Right lobe of liver (tissue), 6 donors: ENCODE data around the gene ENO1. TPM values are rescaled to one million over a fixed set of nuclear protein-coding genes. Genes with fewer than 3 reads are reported as not detected.
"Not testable (repeated sequence)": the region's sequence is repeated elsewhere in the genome, so short reads cannot be mapped to it uniquely, and the experiment has no call there.

Source experiments
- ATAC-seq, 4 donors: fragments of 200-7000 bp; cut with Tn5 transposase; one replicate each; pipeline ENCODE4 v1.9.1; 2020; ENCODE audit warnings: mild to moderate bottlenecking in 4 of 4, moderate library complexity in 4 of 4
- DNase-seq, 3 donors: peaks; one replicate each; pipeline ENCODE4 v3.0.0-alpha.2; 2020
- H3K27ac ChIP-seq, 3 donors: fragments of 200-600 bp; one replicate each; pipeline ENCODE4 v1.8.0; 2022
- H3K27me3 ChIP-seq, 2 donors: fragments of 200-600 bp; one replicate each; pipeline ENCODE4 v1.8.0; 2022
- H3K36me3 ChIP-seq, 4 donors: fragments of 200-600 bp; sonication (generic) in 1 of 4; one replicate each; pipeline versions ENCODE4 v1.5.1 to v1.8.0; 2017 to 2022; ENCODE audit warnings: control low read depth in 1 of 4
- H3K4me1 ChIP-seq, 4 donors: fragments of 200-600 bp; sonication (generic) in 1 of 4; one replicate each; pipeline versions ENCODE4 v1.5.1 to v1.8.0; 2017 to 2022; ENCODE audit warnings: control low read depth in 1 of 4
- H3K4me3 ChIP-seq, 3 donors: fragments of 200-600 bp; one replicate each; pipeline ENCODE4 v1.8.0; 2022
- H3K9me3 ChIP-seq, 4 donors: fragments of 200-600 bp; sonication (generic) in 1 of 4; one replicate each; pipeline versions ENCODE4 v1.5.1 to v1.8.0; 2017 to 2022; ENCODE audit warnings: control low read depth in 1 of 4
- CTCF ChIP-seq, 4 donors: fragments of 200-600 bp in 3 of 4; fragments of 450-650 bp in 1 of 4; IDR thresholded peaks; one replicate each; pipeline versions ENCODE4 v1.5.1 to v1.8.0; 2016 to 2022; ENCODE audit warnings: antibody characterized with exemption in 4 of 4, mild to moderate bottlenecking in 2 of 4
- POLR2A ChIP-seq: fragments of 450-650 bp; IDR thresholded peaks from one replicate; pipeline ENCODE4 v1.6.1; 2017; ENCODE audit warnings: antibody characterized with exemption, mild to moderate bottlenecking
- WGBS: methylation state at CpG from one replicate; pipeline ENCODE4 v1.1.6; 2018; ENCODE audit warnings: low coverage, low lambda C conversion rate; ENCODE audit not compliant: insufficient coverage; ENCODE audit errors: missing lambda C conversion rate; 5-methylcytosine and 5-hydroxymethylcytosine counted together
- intact Hi-C, 2 donors: fragments of 100-400 bp; cut with DNase I; formaldehyde crosslinking; loops; one replicate each; pipeline versions ENCODE4 v1.11.2 to v1.14.1; 2022
- total RNA-seq, 6 experiments: library from RNA; depleted of rRNA in 2 of 6; stranded (reverse); fragments of >200 nt in 2 of 6; fragmentation: NEBNext Ultra II Directional in 3 of 6; extraction: Animal tissue kit (Norgen Biotek cat#: 25700) in 3 of 6; gene quantifications; one replicate each; pipeline versions ENCODE4 v1.1.0 to v1.2.4, GENCODE V29; 2016 to 2023
- donor health status: DM: no; HTN: yes; CAD: no.
- donor health status: DM: no; HTN: no; CAD: no.
- donor health status: DM: no; HTN: no; CAD: no.
- donor health status: DM: no; HTN: yes; CAD: no.
- donor health status: DM: no; HTN: yes; CAD: no.

Gene ENO1
- total RNA-seq, 6 experiments from 2014 or later: 314 to 792 (median 539) TPM

DNA sequence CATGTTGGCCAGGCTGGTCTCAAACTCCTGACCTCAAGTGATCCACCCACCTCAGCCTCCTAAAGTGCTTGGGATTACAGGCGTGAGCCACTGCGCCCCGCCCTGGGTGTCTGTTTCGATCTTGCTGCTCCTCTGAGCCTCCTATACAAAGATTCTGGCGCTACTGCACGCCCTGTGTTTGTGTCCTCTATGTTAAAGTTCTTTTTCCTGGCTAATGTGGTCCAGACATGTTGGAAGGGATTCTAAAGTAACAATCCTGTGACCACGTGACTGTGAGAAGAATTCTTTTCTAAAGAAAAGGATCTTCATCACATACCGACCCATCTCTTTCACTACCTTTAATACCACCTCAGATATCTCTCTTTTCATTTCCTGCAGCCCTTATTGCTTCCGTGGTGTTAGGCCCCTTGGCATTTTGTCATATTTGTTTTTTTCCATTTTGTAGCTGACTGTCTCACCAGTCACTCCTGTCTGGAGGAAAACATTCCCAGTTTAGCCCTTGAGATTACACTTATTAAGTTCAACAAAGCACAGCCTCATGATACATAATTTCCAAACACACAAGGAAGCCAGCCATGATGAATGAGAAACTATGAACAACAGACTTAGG lies 27.2 kb upstream of the ENO1 start:
- intact Hi-C loops: no loop called here
- H3K9me3 ChIP-seq: no peaks in the 10 kb centered on the region
- WGBS: 67% methylated on average over 7 of the region's 9 CpGs
- DNase-seq: no peak
- no peak for ATAC-seq
- no peak overlapping the region for H3K4me3 ChIP-seq
- no peaks in the 10 kb centered on the region for H3K36me3 ChIP-seq
- TF ChIP-seq CTCF (IDR thresholded peaks at IDR 0.05) (no peak), POLR2A (no peak)
- no peaks in the 10 kb centered on the region for H3K4me1 ChIP-seq
- H3K27me3 ChIP-seq: no peaks in the 10 kb centered on the region
- no peak overlapping the region for H3K27ac ChIP-seq

GRCh38 chr1:8903908-8904650 lies 25.6 kb upstream of the ENO1 start:
- peak in 3 of 4 donors; percentile 17 to 65 (median 32) for ATAC-seq
- WGBS: 40% methylated on average over 5 of the region's 6 CpGs
- Histone ChIP-seq H3K27me3 (no peaks in the 10 kb centered on the region), H3K36me3 (no peaks in the 10 kb centered on the region), H3K9me3 (no peaks in the 10 kb centered on the region), H3K27ac (no peak overlapping the region), H3K4me1 (no peaks in the 10 kb centered on the region), H3K4me3 (no peak overlapping the region)
- TF ChIP-seq CTCF (IDR thresholded peaks at IDR 0.05) (no peak), POLR2A (no peak)
- peak in 1 of 3 donors; percentile 32 for DNase-seq
- intact Hi-C loops: no loop called here

- no peak overlapping the region for H3K27ac ChIP-seq
- no peak overlapping the region for H3K4me3 ChIP-seq
- WGBS: 96% methylated on average over 6 of the region's 6 CpGs
Observed at GRCh38 chr1:8903410-8903809, 24.9 kb upstream of the ENO1 start.

GRCh38 chr1:8902765-8903164 lies 24.3 kb upstream of the ENO1 start:
- Histone ChIP-seq H3K36me3 (no peaks in the 10 kb centered on the region), H3K27me3 (no peaks in the 10 kb centered on the region), H3K4me1 (no peaks in the 10 kb centered on the region), H3K4me3 (no peak overlapping the region), H3K27ac (no peak overlapping the region), H3K9me3 (no peaks in the 10 kb centered on the region)
- no peak for TF ChIP-seq CTCF (IDR thresholded peaks at IDR 0.05)
- TF ChIP-seq POLR2A: no peak
- no peak for DNase-seq
- WGBS: 61% methylated on average over 2 of the region's 5 CpGs
- intact Hi-C loops: no loop called here
- ATAC-seq: no peak

More at GRCh38 chr1:8903410-8903809, 24.9 kb upstream of the ENO1 start:
- TF ChIP-seq CTCF (IDR thresholded peaks at IDR 0.05): peak in 2 of 4 donors; percentile 5 to 19
- no peak for TF ChIP-seq POLR2A
- no peaks in the 10 kb centered on the region for H3K27me3 ChIP-seq
- no peaks in the 10 kb centered on the region for H3K36me3 ChIP-seq
- no peaks in the 10 kb centered on the region for H3K4me1 ChIP-seq
- no peak for DNase-seq
- ATAC-seq: peak in 3 of 4 donors; percentile 51 to 60 (median 52)
- no peaks in the 10 kb centered on the region for H3K9me3 ChIP-seq
- intact Hi-C loops: no loop called here

DNA sequence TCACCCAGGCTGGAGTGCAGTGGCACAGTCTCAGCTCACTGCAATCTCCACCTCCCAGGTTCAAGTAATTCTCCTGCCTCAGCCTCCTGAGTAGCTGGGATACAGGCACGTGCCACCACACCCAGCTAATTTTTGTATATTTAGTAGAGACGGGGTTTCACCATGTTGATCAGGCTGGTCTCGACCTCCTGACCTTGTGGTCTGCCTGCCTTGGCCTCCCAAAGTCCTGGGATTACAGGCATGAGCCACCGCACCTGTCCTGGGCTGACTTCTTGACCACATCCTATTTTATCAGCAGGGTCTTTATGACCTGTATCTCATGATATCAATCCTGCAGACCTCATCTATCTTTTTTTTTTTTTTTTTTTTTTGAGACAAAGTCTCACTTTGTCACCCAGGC lies 22.2 kb upstream of the ENO1 start:
- H3K36me3 ChIP-seq, intact Hi-C loops, DNase-seq, H3K4me1 ChIP-seq, H3K4me3 ChIP-seq, H3K27ac ChIP-seq, ATAC-seq, H3K9me3 ChIP-seq, H3K27me3 ChIP-seq: not testable (repeated sequence)
- 92% methylated on average over 4 of the region's 4 CpGs for WGBS
